ENCODE measurements around the gene DNAJB4.

DNA sequence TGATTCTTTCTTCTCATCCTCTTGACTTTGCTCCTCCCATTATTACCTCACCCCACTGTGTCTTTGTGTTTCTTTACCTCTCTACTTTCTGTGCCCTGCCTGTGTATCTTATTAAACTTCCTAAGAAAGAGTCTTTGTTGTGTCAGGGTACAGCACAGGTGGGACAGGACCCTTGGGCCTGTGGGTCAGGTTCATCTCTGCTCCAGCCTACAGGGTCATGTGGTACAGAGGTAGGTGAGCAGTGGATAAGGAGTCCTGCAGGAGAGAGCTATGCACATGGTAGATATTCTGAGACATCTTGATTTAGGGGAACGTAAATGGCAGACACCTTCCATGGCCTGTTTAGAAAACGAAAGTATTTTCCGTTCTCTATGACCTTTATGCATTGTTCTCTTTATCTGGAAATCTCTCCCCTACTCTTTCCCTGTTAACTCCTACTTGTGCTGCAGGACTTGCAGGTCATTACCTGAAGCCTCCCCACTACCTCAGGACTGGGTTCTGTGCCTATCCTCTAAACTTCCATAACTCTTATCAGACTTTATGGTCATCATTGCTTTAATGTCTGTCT lies 50.9 kb downstream of the DNAJB4 start:
- TF ChIP-seq POLR2AphosphoS5 (IDR thresholded peaks at IDR 0.05; ENCODE audit: low read depth, low read length) (no peak), CBFB (CRISPR knock-in tag; IDR thresholded peaks at IDR 0.05) (no peak), KDM4B (CRISPR knock-in tag; IDR thresholded peaks at IDR 0.05) (no peak), SMC3 (IDR thresholded peaks at IDR 0.05; ENCODE audit: low read length) (no peak), CTCF (CRISPR knock-in tag; IDR thresholded peaks at IDR 0.05) (no peak), HDAC6 (IDR thresholded peaks at IDR 0.05; ENCODE audit: low read depth, low read length) (no peak), KLF9 (CRISPR knock-in tag; IDR thresholded peaks at IDR 0.05; ENCODE audit: low read depth) (no peak), ETV6 (CRISPR knock-in tag; conservative IDR thresholded peaks at IDR 0.05) (no peak)
